SK-N-MC (cell line): Measurements from ENCODE around the gene ARSI.

Source experiments
- EZH2 ChIP-seq: fragments of 200-600 bp; sonication (generic); IDR thresholded peaks from one replicate; pipeline ENCODE4 v1.6.1; 2017; ENCODE audit warnings: antibody characterized with exemption
- FOXP2 ChIP-seq: optimal IDR thresholded peaks from 2 replicates; pipeline ENCODE3; 2011; ENCODE audit warnings: mild to moderate bottlenecking, moderate library complexity; ENCODE audit not compliant: insufficient read depth; ENCODE audit errors: extremely low read length, control extremely low read depth
- POLR2AphosphoS5 ChIP-seq: IDR thresholded peaks from 2 replicates; pipeline ENCODE4 v1.6.1; 2012; ENCODE audit warnings: mild to moderate bottlenecking, low read depth, low read length, borderline replicate concordance

DNA sequence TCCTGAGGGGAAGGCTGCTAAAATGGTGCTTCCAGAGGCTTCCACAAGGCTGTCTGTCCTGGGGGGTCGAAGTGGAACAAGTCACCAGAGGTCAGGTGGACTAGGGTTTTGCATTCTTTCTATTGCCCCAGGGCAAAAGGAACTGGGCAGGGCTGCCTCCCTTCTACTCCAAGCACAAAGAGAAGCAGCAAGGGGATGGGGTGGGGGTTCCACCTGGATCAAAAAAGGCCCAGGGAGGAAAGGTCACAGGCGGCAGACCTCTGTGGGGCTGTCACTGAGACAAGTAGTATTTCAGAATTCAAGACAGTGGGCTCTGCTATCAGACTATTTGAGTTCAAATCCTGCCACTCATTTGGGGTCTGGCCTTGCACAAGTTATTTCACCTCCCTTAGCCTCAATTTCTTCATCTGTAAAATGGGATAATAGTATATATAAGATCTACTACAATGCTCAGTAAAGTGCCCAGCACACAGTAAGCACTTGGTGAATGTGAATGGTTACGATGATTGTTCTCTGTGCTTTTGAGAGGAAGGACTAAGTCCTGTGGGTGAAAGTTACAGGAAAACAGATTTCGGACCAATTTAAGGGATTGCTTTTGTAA, 1.9 kb upstream of the ARSI start:
- TF ChIP-seq POLR2AphosphoS5 = no peak
- TF ChIP-seq EZH2 = no peak
- no peak for TF ChIP-seq FOXP2
